Osteoblast (primary cell): ENCODE results near the gene DGKA. TPM values are rescaled to one million over a fixed set of nuclear protein-coding genes. Genes with fewer than 3 reads are reported as not detected.

Experiments
- DNase-seq: peaks from one replicate; pipeline ENCODE4 v3.0.0; 2011; ENCODE audit warnings: low spot score, mixed read lengths; ENCODE audit not compliant: insufficient read length; ENCODE audit errors: missing footprints
- H2AFZ ChIP-seq: 2 replicates; pipeline ENCODE4 v1.6.0; 2011; ENCODE audit warnings: mild to moderate bottlenecking, low read length
- H3K27ac ChIP-seq: 2 replicates; pipeline ENCODE4 v1.5.1; 2011; ENCODE audit warnings: mild to moderate bottlenecking, low read depth, low read length, moderate library complexity
- H3K27me3 ChIP-seq: 2 replicates; pipeline ENCODE4 v1.6.0; 2012; ENCODE audit warnings: mild to moderate bottlenecking, control low read depth, inconsistent platforms, low read length, moderate library complexity; ENCODE audit not compliant: insufficient read depth
- H3K36me3 ChIP-seq: 2 replicates; pipeline ENCODE4 v1.5.1; 2011; ENCODE audit warnings: mild to moderate bottlenecking, low read length, control low read depth, moderate library complexity; ENCODE audit not compliant: insufficient read depth
- H3K4me1 ChIP-seq: 2 replicates; pipeline ENCODE4 v1.5.1; 2011; ENCODE audit warnings: mild to moderate bottlenecking, low read length, control low read depth, moderate library complexity; ENCODE audit not compliant: insufficient read depth
- H3K4me2 ChIP-seq: 2 replicates; pipeline ENCODE4 v1.6.0; 2011; ENCODE audit warnings: mild to moderate bottlenecking, low read length; ENCODE audit not compliant: insufficient read depth
- H3K4me3 ChIP-seq: fragments of 200-600 bp; sonication (generic); 3 replicates; pipeline ENCODE4 v1.5.1; 2012; ENCODE audit warnings: mild to moderate bottlenecking, low read length, inconsistent platforms; ENCODE audit not compliant: insufficient read depth
- H3K79me2 ChIP-seq: 2 replicates; pipeline ENCODE4 v1.6.0; 2012; ENCODE audit warnings: mild to moderate bottlenecking, low read length, control low read depth, inconsistent platforms; ENCODE audit not compliant: insufficient read depth
- H3K9me3 ChIP-seq: 2 replicates; pipeline ENCODE4 v1.5.1; 2011; ENCODE audit warnings: low read depth, low read length, control low read depth
- H4K20me1 ChIP-seq: 2 replicates; pipeline ENCODE4 v1.6.0; 2012; ENCODE audit warnings: mild to moderate bottlenecking, low read length, control low read depth; ENCODE audit not compliant: insufficient read depth
- total RNA-seq: library from RNA; depleted of rRNA; stranded (reverse); fragments of >200 nt; gene quantifications from 2 replicates; pipeline ENCODE4 v1.2.3, GENCODE V29; 2012
- TF ChIP-seq, protein P1 (sequence below): IDR thresholded peaks from 2 replicates; pipeline ENCODE4 v1.5.1; 2011; ENCODE audit warnings: mild to moderate bottlenecking, low read depth, low read length, moderate library complexity; ENCODE audit errors: extremely low read depth

Gene DGKA
- total RNA-seq, 1 donor = 32.6 TPM

DNA sequence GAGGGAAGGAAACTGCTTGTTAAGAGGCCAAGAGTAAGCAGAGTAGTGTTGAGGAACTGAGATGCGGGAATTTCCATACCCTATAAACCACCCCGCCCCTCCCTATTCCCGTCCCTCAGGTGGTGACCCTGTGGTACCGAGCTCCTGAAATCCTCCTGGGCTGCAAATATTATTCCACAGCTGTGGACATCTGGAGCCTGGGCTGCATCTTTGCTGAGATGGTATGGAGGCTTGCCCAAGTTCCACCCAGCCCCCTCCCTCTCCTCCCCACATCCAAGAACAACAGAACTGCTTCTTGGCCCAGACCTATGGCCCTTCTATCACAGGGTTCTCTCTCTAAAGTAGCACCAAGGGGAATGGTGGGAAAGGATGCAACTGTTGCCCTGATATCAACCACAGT is 38.4 kb downstream of the DGKA start:
- Histone ChIP-seq H4K20me1 (no peaks in the 10 kb centered on the region), H3K27ac (no peak overlapping the region), H3K4me2 (no peak overlapping the region), H2AFZ (no peak overlapping the region), H3K4me3 (no peak overlapping the region), H3K27me3 (no peaks in the 10 kb centered on the region), H3K9me3 (no peaks in the 10 kb centered on the region), H3K36me3 (no peaks in the 10 kb centered on the region), H3K79me2 (peaks cover 27% of the 10 kb centered on the region), H3K4me1 (peaks cover 36% of the 10 kb centered on the region)
- TF ChIP-seq, protein P1, sequence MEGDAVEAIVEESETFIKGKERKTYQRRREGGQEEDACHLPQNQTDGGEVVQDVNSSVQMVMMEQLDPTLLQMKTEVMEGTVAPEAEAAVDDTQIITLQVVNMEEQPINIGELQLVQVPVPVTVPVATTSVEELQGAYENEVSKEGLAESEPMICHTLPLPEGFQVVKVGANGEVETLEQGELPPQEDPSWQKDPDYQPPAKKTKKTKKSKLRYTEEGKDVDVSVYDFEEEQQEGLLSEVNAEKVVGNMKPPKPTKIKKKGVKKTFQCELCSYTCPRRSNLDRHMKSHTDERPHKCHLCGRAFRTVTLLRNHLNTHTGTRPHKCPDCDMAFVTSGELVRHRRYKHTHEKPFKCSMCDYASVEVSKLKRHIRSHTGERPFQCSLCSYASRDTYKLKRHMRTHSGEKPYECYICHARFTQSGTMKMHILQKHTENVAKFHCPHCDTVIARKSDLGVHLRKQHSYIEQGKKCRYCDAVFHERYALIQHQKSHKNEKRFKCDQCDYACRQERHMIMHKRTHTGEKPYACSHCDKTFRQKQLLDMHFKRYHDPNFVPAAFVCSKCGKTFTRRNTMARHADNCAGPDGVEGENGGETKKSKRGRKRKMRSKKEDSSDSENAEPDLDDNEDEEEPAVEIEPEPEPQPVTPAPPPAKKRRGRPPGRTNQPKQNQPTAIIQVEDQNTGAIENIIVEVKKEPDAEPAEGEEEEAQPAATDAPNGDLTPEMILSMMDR = no peak
- DNase-seq = no peak

DNA sequence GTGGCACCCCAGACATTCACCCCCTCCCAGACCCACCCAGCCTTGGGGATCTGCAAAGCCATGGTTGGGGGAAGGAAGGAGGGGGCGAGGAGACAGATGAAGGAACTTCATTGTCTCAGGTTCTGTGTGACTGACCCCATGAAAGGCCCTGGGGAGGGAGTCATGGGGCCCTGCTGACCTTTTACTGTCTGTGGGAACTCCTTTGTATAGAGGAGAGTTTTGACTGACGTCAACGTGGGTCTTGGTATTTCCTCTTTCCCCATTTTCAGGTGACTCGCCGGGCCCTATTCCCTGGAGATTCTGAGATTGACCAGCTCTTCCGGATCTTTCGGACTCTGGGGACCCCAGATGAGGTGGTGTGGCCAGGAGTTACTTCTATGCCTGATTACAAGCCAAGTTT is 39.8 kb downstream of the DGKA start:
- H3K4me3 ChIP-seq = no peak overlapping the region
- no peaks in the 10 kb centered on the region for H3K9me3 ChIP-seq
- H2AFZ ChIP-seq = no peak overlapping the region
- H3K4me2 ChIP-seq = no peak overlapping the region
- H3K79me2 ChIP-seq = peaks cover 41% of the 10 kb centered on the region
- H4K20me1 ChIP-seq = peaks cover 5% of the 10 kb centered on the region
- H3K4me1 ChIP-seq = peaks cover 44% of the 10 kb centered on the region
- no peaks in the 10 kb centered on the region for H3K27me3 ChIP-seq
- TF ChIP-seq, protein P1 = no peak
- H3K27ac ChIP-seq = peak overlapping the region; percentile 99
- peak; percentile 66 for DNase-seq
- no peaks in the 10 kb centered on the region for H3K36me3 ChIP-seq

DNA sequence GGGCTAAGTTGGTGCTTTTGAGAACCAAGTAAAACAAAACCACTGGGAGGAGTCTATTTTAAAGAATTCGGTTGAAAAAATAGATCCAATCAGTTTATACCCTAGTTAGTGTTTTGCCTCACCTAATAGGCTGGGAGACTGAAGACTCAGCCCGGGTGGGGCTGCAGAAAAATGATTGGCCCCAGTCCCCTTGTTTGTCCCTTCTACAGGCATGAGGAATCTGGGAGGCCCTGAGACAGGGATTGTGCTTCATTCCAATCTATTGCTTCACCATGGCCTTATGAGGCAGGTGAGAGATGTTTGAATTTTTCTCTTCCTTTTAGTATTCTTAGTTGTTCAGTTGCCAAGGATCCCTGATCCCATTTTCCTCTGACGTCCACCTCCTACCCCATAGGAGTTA is 41.1 kb downstream of the DGKA start:
- peaks cover 37% of the 10 kb centered on the region for H3K4me1 ChIP-seq
- no peaks in the 10 kb centered on the region for H3K9me3 ChIP-seq
- H3K4me2 ChIP-seq = peak overlapping the region; percentile 99
- H3K36me3 ChIP-seq = peaks cover 8% of the 10 kb centered on the region
- H3K27ac ChIP-seq = peak overlapping the region; percentile 99
- no peaks in the 10 kb centered on the region for H3K27me3 ChIP-seq
- peak overlapping the region; percentile 1 for H3K4me3 ChIP-seq
- DNase-seq = peak; percentile 83
- peaks cover 11% of the 10 kb centered on the region for H4K20me1 ChIP-seq
- H2AFZ ChIP-seq = no peak overlapping the region
- peaks cover 50% of the 10 kb centered on the region for H3K79me2 ChIP-seq
- TF ChIP-seq, protein P1 = no peak

DNA sequence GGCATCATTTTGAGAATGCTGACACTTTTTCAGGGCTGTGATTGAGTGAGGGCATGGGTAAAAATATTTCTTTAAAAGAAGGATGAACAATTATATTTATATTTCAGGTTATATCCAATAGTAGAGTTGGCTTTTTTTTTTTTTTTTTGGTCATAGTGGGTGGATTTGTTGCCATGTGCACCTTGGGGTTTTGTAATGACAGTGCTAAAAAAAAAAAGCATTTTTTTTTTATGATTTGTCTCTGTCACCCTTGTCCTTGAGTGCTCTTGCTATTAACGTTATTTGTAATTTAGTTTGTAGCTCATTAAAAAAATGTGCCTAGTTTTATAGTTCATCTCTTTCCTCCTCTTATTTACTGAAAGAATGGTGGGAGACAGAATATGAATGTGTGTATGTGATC is 41.5 kb downstream of the DGKA start:
- peak overlapping the region; percentile 99 for H3K4me2 ChIP-seq
- peaks cover 50% of the 10 kb centered on the region for H3K79me2 ChIP-seq
- peak overlapping the region; percentile 99 for H3K27ac ChIP-seq
- peak overlapping the region; percentile 84 for H2AFZ ChIP-seq
- no peak for DNase-seq
- TF ChIP-seq, protein P1 = no peak
- H3K27me3 ChIP-seq = no peaks in the 10 kb centered on the region
- H3K4me3 ChIP-seq = peak overlapping the region; percentile 84
- H3K9me3 ChIP-seq = no peaks in the 10 kb centered on the region
- peaks cover 33% of the 10 kb centered on the region for H3K4me1 ChIP-seq
- H4K20me1 ChIP-seq = peaks cover 11% of the 10 kb centered on the region
- peaks cover 8% of the 10 kb centered on the region for H3K36me3 ChIP-seq
